ENCODE data around the gene NCEH1.
"Not testable (repeated sequence)": the region's sequence is repeated elsewhere in the genome, so short reads cannot be mapped to it uniquely, and the experiment has no call there.

The NCEH1 gene

DNA sequence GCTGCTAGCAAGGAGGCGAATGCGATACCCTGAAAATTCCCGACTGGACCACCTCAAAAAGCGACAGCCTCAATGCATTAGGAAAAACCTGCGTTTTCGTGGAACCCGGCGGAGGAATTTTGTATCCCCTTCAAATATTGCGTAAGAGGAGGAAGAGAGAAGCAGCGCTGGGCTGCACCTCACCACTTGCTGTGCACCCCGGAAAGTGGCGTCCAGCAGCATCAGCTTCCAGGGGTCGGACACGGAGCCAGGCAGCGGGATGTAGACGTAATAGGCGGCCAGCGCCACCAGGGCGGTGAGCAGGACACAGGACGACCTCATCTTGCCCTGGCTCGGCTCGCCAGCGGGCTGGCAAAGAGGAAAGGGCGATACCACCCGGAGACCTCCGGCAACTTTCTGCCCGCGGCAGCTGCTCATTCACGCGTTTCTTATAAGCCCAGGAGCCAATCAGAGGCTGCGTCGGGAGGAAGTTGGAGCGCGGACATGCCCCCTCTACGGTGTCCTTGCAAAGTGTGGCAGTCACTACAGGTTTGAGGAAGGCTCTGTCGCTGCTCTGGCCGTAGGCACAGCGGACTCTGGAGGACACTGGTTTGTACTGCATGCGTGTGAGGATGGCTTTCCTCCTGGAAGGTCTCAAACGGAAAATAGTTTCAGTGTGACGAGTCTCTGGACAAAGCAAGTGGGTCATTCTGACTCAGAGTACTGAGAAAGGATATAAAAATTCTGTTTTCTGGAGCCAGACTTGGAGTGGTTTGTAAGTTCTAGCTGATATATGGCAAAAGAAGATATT is at the start of gene NCEH1:
Gene NCEH1 (minus strand): TSS at position 404 of the 790 bp plus-strand sequence. CDS start 83 bp downstream, at position 321.
- peak; percentile 82 to 85 for DNase-seq

GRCh38 chr3:172760416-172760815 is 49.5 kb upstream of the NCEH1 start:
- DNase-seq, result not testable (repeated sequence)

DNA sequence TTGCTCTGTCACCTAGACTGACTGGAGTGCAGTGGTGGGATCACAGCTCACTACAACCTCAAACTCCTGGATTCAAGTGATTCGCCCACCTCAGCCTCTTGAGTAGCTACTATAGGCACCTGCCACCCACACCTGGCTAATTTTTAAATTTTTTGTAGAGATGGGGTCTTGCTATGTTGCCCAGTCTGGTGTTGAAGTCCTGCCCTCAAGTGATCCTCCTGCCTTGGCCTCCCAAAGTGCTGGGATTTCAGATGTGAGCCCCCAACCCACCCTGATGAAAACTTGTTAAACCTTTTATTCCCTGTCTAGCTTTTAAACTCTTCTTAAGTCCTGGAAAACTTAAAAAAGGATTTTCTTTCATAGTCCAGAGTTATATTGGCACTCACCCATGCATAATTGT is 42.3 kb upstream of the NCEH1 start:
- no peak for DNase-seq

DNA sequence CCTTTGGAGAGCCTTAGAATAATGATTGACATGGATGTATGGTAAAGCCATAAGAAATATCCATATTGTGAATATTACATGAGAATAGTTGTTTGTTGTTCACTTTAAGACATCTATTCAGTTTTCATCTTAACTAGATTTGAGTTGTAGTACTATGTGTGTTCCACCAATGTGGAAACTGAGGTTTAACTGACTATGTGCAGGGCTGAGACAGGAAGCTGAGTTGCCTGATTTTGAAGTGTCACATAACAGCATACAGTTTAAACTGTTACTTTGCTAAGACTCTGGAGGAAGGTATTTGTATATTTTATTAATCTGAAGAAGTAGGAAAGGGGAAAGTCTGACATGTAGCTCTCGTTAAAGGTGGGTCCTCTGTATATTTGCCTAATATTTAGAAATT is 41.8 kb upstream of the NCEH1 start:
- no peak for DNase-seq

GRCh38 chr3:172751175-172751704 is 40.4 kb upstream of the NCEH1 start:
- DNase-seq, result no peak

GRCh38 chr3:172750368-172751174 is 39.7 kb upstream of the NCEH1 start, which contains the start of gene ECT2:
TSS of gene ECT2 (plus strand) at chr3:172750726. CDS start at chr3:172754531, 3,805 bp downstream.
- DNase-seq, result peak; percentile 98

DNA sequence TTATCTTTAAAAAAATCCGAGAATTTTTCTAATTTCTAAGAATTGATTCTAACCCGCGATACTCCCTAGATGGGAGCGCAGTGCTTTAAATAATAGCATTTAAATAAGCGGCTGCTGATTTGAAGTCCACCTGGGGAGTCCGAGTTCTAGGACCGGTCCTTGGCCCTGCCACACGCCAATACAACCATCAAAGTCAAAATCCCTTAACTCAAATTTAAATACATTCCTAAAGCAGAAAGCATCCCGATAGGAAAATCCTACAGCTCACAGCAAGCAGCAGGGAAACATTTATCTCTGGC is 39.2 kb upstream of the NCEH1 start:
- no peak for DNase-seq

DNA sequence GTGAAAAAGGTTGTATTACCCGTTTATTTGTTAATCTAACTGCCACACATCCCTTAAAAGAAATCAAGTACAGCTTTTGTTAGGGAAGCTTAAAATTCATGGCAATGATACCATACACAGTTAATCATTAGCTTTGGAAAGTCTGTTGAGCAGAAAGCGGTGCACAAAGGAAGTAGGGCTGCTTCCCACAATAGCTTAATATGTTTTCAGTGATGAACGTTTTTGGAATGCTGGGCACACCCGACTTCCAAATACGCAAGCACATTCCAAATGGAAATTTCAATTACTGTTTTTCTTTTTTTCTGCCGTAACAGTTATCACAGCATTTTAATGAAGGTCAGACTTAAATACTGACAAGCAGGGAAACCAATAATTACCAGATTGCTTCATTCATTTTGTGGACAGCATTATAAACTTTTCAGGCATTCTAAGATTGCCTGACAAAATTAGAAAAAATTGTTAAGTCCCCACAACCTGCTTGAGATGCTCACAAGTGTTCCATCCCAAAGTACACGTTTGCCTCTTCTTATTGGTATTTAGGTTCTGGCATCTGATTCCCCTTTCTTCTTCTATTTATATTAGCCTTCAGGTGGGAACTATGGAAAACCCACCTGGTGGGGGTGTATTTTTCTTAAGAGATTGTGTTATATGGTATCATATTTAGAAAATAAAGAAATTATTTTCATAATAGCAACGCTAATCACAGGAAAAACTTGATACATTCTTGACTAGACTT is 38.5 kb upstream of the NCEH1 start:
- no peak for DNase-seq

- no peak for DNase-seq
Observed at GRCh38 chr3:172746475-172746874, 35.6 kb upstream of the NCEH1 start.

- DNase-seq, result no peak
Observed at GRCh38 chr3:172739462-172739861, 28.6 kb upstream of the NCEH1 start.

DNA sequence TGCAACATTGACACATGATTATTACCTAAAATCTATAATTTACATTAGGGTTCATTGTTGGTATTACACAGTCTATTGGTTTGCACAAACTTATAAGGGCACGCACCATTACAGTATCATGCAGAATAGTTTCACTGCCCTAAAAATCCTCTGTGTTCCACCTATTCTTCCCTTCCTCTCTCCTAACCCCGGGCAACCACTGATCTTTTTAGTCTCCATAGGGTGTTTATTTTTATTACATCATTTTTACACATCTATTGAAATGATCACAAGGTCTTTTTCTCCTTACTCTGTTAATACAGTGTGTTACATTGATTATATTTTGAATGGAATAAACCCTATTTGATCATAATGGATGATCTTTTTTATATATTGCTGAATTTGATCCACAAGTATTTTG is 24.1 kb upstream of the NCEH1 start:
- DNase-seq, result no peak

- no peak for DNase-seq
Observed at GRCh38 chr3:172726380-172726779, 15.5 kb upstream of the NCEH1 start.

DNA sequence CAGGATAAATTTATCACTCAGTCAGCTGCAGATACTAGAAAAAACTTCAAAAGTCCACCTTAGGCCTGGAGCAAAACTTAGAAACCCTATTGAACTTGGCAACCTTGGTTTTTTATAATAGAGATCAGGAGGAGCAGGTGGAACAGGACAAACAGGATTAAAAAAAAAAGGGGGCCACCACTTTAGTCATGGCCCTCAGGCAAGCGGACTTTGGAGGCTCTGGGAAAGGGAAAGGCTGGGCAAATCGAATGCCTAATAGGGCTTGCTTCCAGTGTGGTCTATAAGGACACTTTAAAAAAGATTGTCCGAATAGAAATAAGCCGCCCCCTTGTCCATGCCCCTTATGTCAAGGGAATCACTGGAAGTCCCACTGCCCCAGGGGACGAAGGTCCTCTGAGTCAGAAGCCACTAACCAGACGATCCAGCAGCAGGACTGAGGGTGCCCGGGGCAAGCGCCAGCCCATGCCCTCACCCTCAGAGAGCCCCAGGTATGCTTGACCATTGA is 11.7 kb upstream of the NCEH1 start:
- DNase-seq, result not testable (repeated sequence)

DNA sequence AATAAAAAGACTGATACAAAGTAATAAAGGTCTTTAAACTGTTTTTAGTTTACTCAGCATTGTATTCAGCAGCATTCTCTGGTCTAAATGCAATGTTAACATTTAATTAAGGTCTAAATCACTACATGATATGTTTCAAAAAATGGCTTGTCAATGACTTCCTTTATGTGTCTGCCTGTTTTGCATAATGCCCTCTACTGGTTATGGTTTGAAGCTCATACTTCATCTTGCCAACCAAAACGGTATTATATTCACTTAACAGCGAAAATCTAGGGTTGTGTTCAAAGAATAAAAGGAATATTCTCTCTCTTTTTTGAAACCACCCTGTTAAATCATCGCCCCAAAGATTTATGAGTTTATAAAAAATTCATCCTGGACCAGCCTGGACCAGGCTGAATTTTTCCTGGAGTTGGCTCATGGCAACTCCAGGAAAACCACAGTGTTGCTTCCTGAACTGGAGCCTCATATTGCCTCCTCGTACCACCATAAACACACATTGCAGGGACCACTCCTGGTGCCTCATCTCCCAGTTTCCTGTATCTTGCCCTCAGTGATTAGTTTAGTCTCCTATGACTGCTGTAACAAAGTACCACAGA is 6.7 kb upstream of the NCEH1 start:
- DNase-seq, result no peak

DNA sequence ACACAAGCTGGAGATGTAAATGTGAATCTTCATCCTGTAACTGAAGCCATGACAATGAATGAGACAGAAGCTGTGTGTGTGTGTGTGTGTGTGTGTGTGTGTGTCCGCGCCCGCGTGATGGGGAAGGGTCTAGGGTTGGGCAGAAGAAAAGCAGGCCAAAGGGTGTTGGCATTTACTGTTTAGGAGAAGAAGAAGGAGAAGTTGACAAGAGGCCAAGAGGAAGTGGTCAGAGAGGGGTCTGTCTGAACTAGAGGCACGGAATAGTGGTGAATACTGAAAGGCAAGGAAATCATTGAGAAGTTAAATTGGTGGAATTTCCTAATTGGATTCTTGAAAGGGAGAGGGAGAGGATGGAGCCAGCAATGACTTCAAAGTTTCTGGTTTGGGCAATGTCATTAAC is 5.6 kb upstream of the NCEH1 start:
- no peak for DNase-seq

DNA sequence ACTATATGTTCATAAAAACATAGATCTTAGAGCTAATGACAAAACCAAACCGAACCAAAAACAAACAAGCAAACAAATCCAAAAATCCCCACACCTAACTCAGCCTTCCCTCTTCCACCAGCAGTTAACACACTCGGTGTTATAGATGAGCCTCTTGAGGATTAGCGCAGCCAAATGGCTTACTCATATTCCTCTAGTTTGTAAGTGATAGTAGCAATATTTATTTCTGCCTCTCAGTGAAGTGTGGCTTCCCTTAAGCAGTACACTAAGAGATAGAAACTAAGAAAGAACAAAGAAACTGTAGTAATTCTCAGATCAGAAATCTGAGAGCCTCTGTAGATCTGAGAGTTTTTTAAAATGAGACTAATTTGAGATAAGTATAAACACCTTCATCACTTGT is 2.4 kb upstream of the NCEH1 start:
- DNase-seq, result no peak

- peak in 1 of 2 experiments; percentile 19 for DNase-seq
Observed at GRCh38 chr3:172711454-172711795, 558 bp upstream of the NCEH1 start.

- peak; percentile 33 to 38 for DNase-seq
Observed at GRCh38 chr3:172709774-172710663, 848 bp downstream of the NCEH1 start.

DNA sequence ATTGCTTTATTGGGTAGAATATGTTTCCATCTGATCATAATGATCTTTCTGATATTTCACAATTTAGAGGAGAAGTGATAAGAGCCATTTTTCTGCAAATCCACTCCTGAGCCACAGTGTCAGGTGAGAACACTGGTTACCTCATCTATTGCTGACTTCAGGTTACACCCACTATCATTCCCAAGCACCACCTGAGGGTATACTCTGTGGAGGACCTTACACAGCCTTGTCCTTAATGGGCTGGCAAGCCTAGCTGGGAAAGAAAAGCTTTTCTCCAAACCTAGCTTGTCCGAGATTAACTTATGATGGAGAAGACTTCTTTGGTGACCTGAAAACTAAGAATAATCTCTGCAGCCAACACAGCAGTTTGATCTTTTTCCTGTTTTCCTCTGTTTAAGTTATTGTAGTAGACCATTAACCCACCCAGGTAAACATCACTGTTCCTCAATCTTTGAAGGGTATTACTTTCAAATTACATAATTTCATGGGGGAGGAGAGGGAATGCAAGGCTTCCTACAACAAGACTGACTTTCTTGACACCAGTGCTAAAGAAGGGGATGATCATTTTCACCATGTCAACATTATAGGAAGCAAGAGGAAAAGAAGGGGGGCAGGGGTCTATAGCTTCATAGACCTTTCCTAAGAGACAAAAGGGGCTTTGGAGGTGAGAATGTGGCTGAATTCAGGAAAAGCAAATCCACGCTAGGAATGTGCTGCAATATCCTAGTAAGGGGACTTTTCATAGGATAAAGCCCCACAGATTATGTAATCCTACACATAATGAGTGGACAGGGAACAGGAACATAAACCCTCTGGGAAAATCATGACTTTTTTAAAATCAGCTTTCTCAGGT is 1.7 kb downstream of the NCEH1 start:
- DNase-seq, result no peak

DNA sequence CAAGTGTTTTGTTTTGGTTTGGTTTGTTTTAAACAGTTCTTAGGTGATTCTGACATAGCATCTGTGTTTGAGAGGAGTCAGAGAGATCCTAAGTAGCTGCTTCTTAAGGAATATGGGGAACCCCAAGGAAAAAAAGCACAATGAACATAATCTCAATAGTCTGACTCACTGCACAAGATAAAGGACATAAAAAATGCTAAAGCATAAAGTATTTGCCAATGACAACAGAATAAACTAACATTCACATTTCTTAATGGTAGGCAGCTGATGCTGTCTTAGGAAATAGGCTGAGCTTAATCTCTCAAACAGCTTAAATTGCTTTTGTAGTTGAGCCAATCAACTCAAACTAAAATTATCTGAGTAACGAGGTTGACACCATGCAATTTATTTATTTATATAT is 2.9 kb downstream of the NCEH1 start:
- no peak for DNase-seq

- no peak for DNase-seq
Observed at GRCh38 chr3:172707030-172707429, 3.8 kb downstream of the NCEH1 start.

All from activated T-cell treated with anti-CD3 and anti-CD28 coated beads, Interleukin-2, amount 50 U/mL, for 48 hours (primary cell).